Common myeloid progenitor, CD34-positive (primary cell): ENCODE data around the gene INHA.

Experiments
- CTCF ChIA-PET: fragments of 350-600 bp; sonication (Branson Sonifier 250); formaldehyde crosslinking; loops from one replicate; lab custom pipeline; 2021; ENCODE audit warnings: antibody characterized with exemption; lab: Charles Lee
- POLR2A ChIA-PET: fragments of 350-600 bp; sonication (Branson Sonifier 250); formaldehyde crosslinking; loops from one replicate; lab custom pipeline; 2021; ENCODE audit warnings: antibody characterized with exemption; lab: Charles Lee
- DNase-seq, 3 donors: peaks; one replicate each; pipeline versions ENCODE4 v3.0.0 to v3.0.0-alpha.2; 2013
- H3K27ac ChIP-seq, 2 experiments: 1 replicate in 1 of 2; 2 replicates in 1 of 2; pipeline ENCODE4 v1.7.0; 2013; ENCODE audit warnings: inconsistent platforms in 2 of 2, low read length in 2 of 2, mild to moderate bottlenecking in 2 of 2, low read depth in 1 of 2, moderate library complexity in 1 of 2; ENCODE audit not compliant: severe bottlenecking in 2 of 2, insufficient read depth in 1 of 2, poor library complexity in 1 of 2
- H3K27me3 ChIP-seq, 5 experiments: replicated peaks in 2 of 5; 1 replicate in 3 of 5; 2 replicates in 2 of 5; pipeline versions ENCODE4 v1.6.1 to v1.7.0; 2013; ENCODE audit warnings: low read length in 4 of 5, mild to moderate bottlenecking in 2 of 5, moderate library complexity in 2 of 5, inconsistent platforms in 1 of 5; ENCODE audit not compliant: insufficient read depth in 5 of 5, control insufficient read depth in 4 of 5
- H3K36me3 ChIP-seq, 4 experiments: 1 replicate in 2 of 4; 2 replicates in 2 of 4; pipeline versions ENCODE4 v1.6.1 to v1.7.0; 2013; ENCODE audit warnings: low read length in 3 of 4, control low read depth in 1 of 4, mild to moderate bottlenecking in 1 of 4; ENCODE audit not compliant: control insufficient read depth in 4 of 4, insufficient read depth in 4 of 4
- H3K4me1 ChIP-seq, 4 experiments: 1 replicate in 3 of 4; 2 replicates in 1 of 4; pipeline versions ENCODE4 v1.6.1 to v1.7.1; 2013; ENCODE audit warnings: low read length in 3 of 4, mild to moderate bottlenecking in 3 of 4, control low read depth in 1 of 4, inconsistent platforms in 1 of 4, moderate library complexity in 1 of 4; ENCODE audit not compliant: control insufficient read depth in 4 of 4, insufficient read depth in 4 of 4; ENCODE audit errors: control extremely low read depth in 1 of 4
- H3K4me3 ChIP-seq, 7 experiments: 1 replicate in 4 of 7; 2 replicates in 3 of 7; pipeline versions ENCODE4 v1.5.1 to v1.7.0; 2013; ENCODE audit warnings: mild to moderate bottlenecking in 7 of 7, low read length in 6 of 7, moderate library complexity in 6 of 7, inconsistent platforms in 2 of 7, low read depth in 2 of 7, control low read depth in 1 of 7; ENCODE audit not compliant: insufficient read depth in 4 of 7, control insufficient read depth in 1 of 7; ENCODE audit errors: extremely low read depth in 1 of 7
- H3K9me3 ChIP-seq, 5 experiments: 1 replicate in 4 of 5; 2 replicates in 1 of 5; pipeline versions ENCODE4 v1.6.1 to v1.7.1; 2013; ENCODE audit warnings: low read length in 4 of 5, mild to moderate bottlenecking in 2 of 5, inconsistent platforms in 1 of 5, low read depth in 1 of 5, moderate library complexity in 1 of 5; ENCODE audit not compliant: control insufficient read depth in 4 of 5, insufficient read depth in 2 of 5; ENCODE audit errors: control extremely low read depth in 1 of 5
- WGBS: methylation state at CpG from one replicate; pipeline ENCODE4 v1.1.5; 2013; ENCODE audit not compliant: insufficient coverage; 5-methylcytosine and 5-hydroxymethylcytosine counted together

Gene INHA

DNA sequence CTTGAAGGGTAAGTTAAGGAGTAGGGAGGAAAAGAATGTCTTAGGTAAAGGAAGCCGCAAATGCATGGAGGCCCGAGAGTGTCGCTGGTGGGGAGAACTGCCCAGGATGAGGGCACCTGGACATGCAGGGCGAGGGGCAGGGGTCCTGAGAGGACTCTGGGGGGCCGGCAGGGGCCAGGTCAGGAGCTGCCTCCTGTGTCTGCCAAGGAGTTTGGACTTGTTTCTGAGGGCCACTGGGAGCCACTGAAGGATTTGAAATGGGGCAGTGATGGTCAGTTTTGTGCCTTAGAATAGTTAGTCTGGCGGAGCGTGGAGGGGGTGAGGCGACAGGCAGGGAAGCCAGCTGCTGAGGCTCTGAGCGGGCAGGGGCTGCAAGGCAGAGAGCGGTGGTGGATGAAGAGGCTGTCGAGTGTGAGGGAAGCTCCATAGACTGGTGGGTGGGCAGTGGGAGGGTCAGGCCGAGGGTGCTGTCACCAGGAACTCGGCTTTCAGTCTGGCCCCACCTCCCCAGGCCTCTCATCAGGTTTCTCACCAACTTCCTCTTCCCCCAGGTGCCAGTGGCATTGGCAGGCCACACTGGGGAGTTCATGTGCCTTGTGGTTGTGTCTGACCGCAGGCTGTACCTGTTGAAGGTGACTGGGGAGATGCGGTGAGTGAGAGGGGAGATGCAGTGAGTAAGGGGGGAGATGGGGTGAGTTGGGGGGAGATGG lies 40.6 kb downstream of the INHA start:
- no peak overlapping the region for H3K4me3 ChIP-seq
- DNase-seq, result peak; percentile 26 to 87 (median 74)
- peaks cover 7 to 65% (median 45%) of the 10 kb centered on the region in 4 experiments for H3K36me3 ChIP-seq
- CTCF ChIA-PET, result interaction anchor here (0.7 to 1.4 kb wide), 2 partner anchors 19 to 71 kb away, joined by 3 to 5 read pairs; no protein-coding TSS in a partner anchor
- WGBS, result 87% methylated on average over 9 of the region's 15 CpGs
- H3K9me3 ChIP-seq, result no peaks in the 10 kb centered on the region
- H3K27ac ChIP-seq, result no peak overlapping the region
- POLR2A ChIA-PET, result no interaction called here
- H3K27me3 ChIP-seq, result no peaks in the 10 kb centered on the region
- H3K4me1 ChIP-seq, result peaks cover 0 to 16% (median 10%) of the 10 kb centered on the region in 4 experiments

DNA sequence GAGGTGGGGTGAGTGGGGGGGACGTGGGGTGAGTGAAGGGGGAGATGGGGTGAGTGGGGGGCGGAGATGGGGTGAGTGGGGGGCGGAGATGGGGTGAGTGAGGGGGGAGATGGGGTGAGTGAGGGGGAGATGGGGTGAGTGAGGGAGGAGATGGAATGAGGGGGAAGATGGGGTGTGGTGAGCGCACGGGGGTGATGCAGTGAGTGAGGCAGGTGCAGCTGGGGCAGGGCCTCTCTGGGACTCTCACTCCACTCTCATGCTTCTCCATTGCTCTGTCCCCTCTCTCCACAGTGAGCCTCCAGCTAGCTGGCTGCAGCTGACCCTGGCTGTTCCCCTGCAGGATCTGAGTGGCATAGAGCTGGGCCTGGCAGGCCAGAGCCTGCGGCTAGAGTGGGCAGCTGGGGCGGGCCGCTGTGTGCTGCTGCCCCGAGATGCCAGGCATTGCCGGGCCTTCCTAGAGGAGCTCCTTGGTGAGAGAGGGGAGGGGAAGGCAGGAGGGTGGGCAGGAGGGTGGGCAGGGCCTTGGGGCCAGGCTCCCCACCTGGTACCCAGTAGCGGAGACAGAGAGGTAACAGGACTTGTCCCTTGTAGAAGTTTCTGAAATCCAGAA lies 41.5 kb downstream of the INHA start:
- Histone ChIP-seq H3K4me1 (peaks cover 0 to 11% (median 7%) of the 10 kb centered on the region in 4 experiments), H3K9me3 (no peaks in the 10 kb centered on the region), H3K36me3 (peaks cover 7 to 56% (median 39%) of the 10 kb centered on the region in 4 experiments), H3K27me3 (no peaks in the 10 kb centered on the region), H3K4me3 (no peak overlapping the region), H3K27ac (no peak overlapping the region)
- ChIA-PET CTCF (no interaction called here), POLR2A (interaction anchor here (0.6 kb wide), 1 partner anchor 1387 kb away, joined by 3 read pairs; no protein-coding TSS in a partner anchor)
- 100% methylated on average over 3 of the region's 11 CpGs for WGBS
- no peak for DNase-seq

DNA sequence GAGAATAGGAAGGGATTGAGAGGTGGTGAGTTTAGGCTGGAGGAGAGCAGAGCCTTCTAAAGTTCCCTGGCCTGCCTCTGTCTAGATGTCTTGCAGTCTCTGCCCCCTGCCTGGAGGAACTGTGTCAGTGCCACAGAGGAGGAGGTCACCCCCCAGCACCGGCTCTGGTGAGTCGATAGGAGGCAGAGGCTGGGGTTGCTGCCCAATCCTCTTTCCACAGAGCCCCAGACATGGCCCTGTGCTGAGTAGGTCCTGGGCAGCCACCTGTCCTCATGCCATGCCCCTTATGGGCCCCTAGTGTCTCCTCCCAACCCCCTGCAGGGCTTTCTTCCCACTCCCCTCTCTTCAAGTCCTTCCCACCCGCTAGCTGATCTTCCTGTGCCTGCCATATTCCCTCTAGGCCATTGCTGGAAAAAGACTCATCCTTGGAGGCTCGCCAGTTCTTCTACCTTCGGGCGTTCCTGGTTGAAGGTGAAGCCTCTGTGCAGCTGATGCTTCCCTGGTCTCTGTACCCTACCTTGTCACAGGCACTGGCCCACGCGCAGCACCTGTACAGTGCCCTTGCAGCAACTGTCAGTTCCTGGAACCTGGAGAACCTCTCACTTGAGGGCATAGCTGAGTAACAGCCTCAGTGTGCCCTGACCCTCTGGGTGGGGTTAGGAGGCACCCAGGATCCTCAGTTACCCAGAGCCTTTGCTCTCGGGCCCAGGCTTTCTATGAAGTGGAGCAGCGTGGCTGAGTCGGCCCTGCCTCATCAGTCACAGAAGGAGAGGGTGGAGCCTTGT lies 42.2 kb downstream of the INHA start:
- CTCF ChIA-PET, result interaction anchor here (0.6 kb wide), 1 partner anchor 222 kb away, joined by 4 read pairs; no protein-coding TSS in a partner anchor
- 96% methylated on average over 9 of the region's 11 CpGs for WGBS
- DNase-seq, result no peak
- Histone ChIP-seq H3K4me3 (no peak overlapping the region), H3K4me1 (peaks cover 0 to 11% (median 7%) of the 10 kb centered on the region in 4 experiments), H3K9me3 (no peaks in the 10 kb centered on the region), H3K36me3 (peaks cover 7 to 49% (median 34%) of the 10 kb centered on the region in 4 experiments), H3K27ac (no peak overlapping the region), H3K27me3 (no peaks in the 10 kb centered on the region)
- POLR2A ChIA-PET, result no interaction called here

DNA sequence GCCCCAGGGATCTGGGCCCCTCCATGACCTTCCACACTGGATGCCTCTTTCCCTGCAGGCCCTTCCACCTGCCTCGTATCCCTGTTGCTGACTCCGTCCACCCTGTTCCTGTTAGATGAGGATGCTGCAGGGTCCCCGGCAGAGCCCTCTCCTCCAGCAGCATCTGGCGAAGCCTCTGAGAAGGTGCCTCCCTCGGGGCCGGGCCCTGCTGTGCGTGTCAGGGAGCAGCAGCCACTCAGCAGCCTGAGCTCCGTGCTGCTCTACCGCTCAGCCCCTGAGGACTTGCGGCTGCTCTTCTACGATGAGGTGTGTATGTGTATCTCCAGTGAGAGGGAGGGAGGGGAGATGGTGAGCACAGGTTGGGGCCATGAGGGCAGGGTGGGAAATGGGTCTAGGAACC lies 42.9 kb downstream of the INHA start:
- Histone ChIP-seq H3K9me3 (no peaks in the 10 kb centered on the region), H3K4me3 (no peak overlapping the region), H3K27ac (no peak overlapping the region), H3K36me3 (peaks cover 7 to 42% (median 30%) of the 10 kb centered on the region in 4 experiments), H3K27me3 (no peaks in the 10 kb centered on the region), H3K4me1 (peaks cover 0 to 11% (median 7%) of the 10 kb centered on the region in 4 experiments)
- WGBS, result 97% methylated on average over 11 of the region's 11 CpGs
- CTCF ChIA-PET, result interaction anchor here (1.6 to 2.7 kb wide), 2 partner anchors 13 to 27 kb away, joined by 4 to 8 read pairs; no protein-coding TSS in a partner anchor
- POLR2A ChIA-PET, result interaction anchor here (1.0 kb wide), 1 partner anchor 12 kb away, joined by 3 read pairs; no protein-coding TSS in a partner anchor
- no peak for DNase-seq

DNA sequence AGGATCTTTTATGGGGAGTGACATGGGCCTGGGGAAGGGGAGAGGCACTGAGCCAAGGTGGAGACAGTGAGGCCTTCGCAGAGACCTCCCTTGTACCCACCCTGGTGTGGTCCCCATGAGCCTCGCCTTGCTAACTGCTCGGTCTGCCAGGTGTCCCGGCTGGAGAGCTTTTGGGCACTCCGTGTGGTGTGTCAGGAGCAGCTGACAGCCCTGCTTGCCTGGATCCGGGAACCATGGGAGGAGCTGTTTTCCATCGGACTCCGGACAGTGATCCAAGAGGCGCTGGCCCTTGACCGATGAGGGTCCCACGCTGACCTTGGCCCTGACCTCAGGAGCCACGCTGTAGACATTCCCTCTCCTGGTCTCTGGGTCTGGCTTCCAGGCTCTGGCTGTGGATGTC lies 43.8 kb downstream of the INHA start:
- CTCF ChIA-PET, result interaction anchor here (1.3 to 2.7 kb wide), 3 partner anchors 14 to 26 kb away, joined by 4 to 8 read pairs (median 4); no protein-coding TSS in a partner anchor
- no peaks in the 10 kb centered on the region for H3K9me3 ChIP-seq
- 97% methylated on average over 11 of the region's 12 CpGs for WGBS
- POLR2A ChIA-PET, result interaction anchor here (1.0 kb wide), 1 partner anchor 13 kb away, joined by 3 read pairs; no protein-coding TSS in a partner anchor
- H3K4me3 ChIP-seq, result no peak overlapping the region
- peaks cover 7 to 36% (median 28%) of the 10 kb centered on the region in 4 experiments for H3K36me3 ChIP-seq
- no peak for DNase-seq
- H3K4me1 ChIP-seq, result peaks cover 0 to 11% (median 7%) of the 10 kb centered on the region in 4 experiments
- no peak overlapping the region for H3K27ac ChIP-seq
- no peaks in the 10 kb centered on the region for H3K27me3 ChIP-seq

DNA sequence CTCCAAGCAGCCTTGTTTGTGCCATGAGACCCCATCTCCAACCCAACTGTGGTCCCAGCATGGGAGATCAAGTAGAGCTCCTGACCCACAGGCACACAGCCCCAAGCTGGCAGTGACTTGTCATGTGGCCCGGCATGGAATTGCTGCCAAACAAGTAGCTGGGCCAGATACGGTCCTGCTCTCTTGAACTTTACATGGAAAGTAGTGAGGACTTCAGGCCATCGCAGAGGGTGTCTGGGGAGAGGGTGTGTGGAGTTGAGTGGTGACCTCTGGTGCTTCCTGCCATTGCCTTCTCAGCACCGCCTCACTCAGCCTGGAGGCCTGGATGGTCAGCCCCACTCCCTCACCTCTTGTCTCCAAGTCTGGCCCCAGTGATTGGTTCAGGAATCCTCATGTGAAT lies 44.4 kb downstream of the INHA start:
- Histone ChIP-seq H3K36me3 (peaks cover 7 to 31% (median 25%) of the 10 kb centered on the region in 4 experiments), H3K27ac (no peak overlapping the region), H3K9me3 (no peaks in the 10 kb centered on the region), H3K4me3 (no peak overlapping the region), H3K27me3 (no peaks in the 10 kb centered on the region), H3K4me1 (peaks cover 0 to 11% (median 7%) of the 10 kb centered on the region in 4 experiments)
- DNase-seq, result no peak
- WGBS, result 100% methylated on average over 1 of the region's 4 CpGs
- POLR2A ChIA-PET, result no interaction called here
- CTCF ChIA-PET, result interaction anchor here (1.1 to 2.7 kb wide), 4 partner anchors 14 to 122 kb away, joined by 3 to 8 read pairs (median 4); no protein-coding TSS in a partner anchor
